IMR-90 (cell line): ENCODE results near the gene PAFAH1B2.

Experiments used
- BHLHE40 ChIP-seq: fragments of 150-350 bp; IDR thresholded peaks from 2 replicates; pipeline ENCODE4 v1.6.1; 2016; ENCODE audit warnings: mild to moderate bottlenecking, low read depth, low read length
- CEBPB ChIP-seq: IDR thresholded peaks from 2 replicates; pipeline ENCODE4 v1.6.1; 2012; ENCODE audit warnings: low read depth, low read length, improper control_type of control experiment
- CTCF ChIP-seq: conservative IDR thresholded peaks from 2 replicates; pipeline ENCODE4 v1.5.1; 2012; ENCODE audit warnings: mild to moderate bottlenecking, low read depth, low read length, improper control_type of control experiment
- FOS ChIP-seq: fragments of 150-350 bp; IDR thresholded peaks from 2 replicates; pipeline ENCODE4 v1.6.1; 2016; ENCODE audit warnings: low read depth, low read length
- MAZ ChIP-seq: IDR thresholded peaks from 2 replicates; pipeline ENCODE4 v1.6.1; 2012; ENCODE audit warnings: low read depth, mild to moderate bottlenecking, low read length, improper control_type of control experiment, moderate library complexity, borderline replicate concordance
- MXI1 ChIP-seq: IDR thresholded peaks from 2 replicates; pipeline ENCODE4 v1.6.1; 2012; ENCODE audit warnings: low read depth, mild to moderate bottlenecking, low read length, moderate library complexity, borderline replicate concordance
- NFE2L2 ChIP-seq: fragments of 150-350 bp; IDR thresholded peaks from 2 replicates; pipeline ENCODE4 v1.6.1; 2016; ENCODE audit warnings: low read depth, mild to moderate bottlenecking, low read length
- POLR2A ChIP-seq: IDR thresholded peaks from 2 replicates; pipeline ENCODE4 v1.6.1; 2012; ENCODE audit warnings: mild to moderate bottlenecking, low read depth, low read length
- RAD21 ChIP-seq: IDR thresholded peaks from 2 replicates; pipeline ENCODE4 v1.6.1; 2012; ENCODE audit warnings: low read length, improper control_type of control experiment
- RCOR1 ChIP-seq: IDR thresholded peaks from 2 replicates; pipeline ENCODE4 v1.6.1; 2012; ENCODE audit warnings: mild to moderate bottlenecking, low read length, improper control_type of control experiment; ENCODE audit not compliant: insufficient replicate concordance
- RFX5 ChIP-seq: IDR thresholded peaks from 2 replicates; pipeline ENCODE4 v1.8.0; 2012; ENCODE audit warnings: low read depth, mild to moderate bottlenecking, low read length, moderate library complexity
- SMC3 ChIP-seq: fragments of 150-350 bp; IDR thresholded peaks from 2 replicates; pipeline ENCODE4 v1.6.1; 2016; ENCODE audit warnings: low read depth, mild to moderate bottlenecking, antibody characterized with exemption, low read length, moderate library complexity
- USF2 ChIP-seq: fragments of 150-350 bp; IDR thresholded peaks from 2 replicates; pipeline ENCODE4 v1.6.1; 2017; ENCODE audit warnings: mild to moderate bottlenecking, antibody characterized with exemption, low read length, low read depth

- TF ChIP-seq CTCF (no peak), MAZ (no peak), FOS (no peak), MXI1 (no peak), CEBPB (no peak), POLR2A (no peak), RAD21 (no peak), RFX5 (no peak), SMC3 (no peak), RCOR1 (no peak), BHLHE40 (no peak), USF2 (no peak), NFE2L2 (no peak)
Observed at GRCh38 chr11:117191680-117192400, 47.8 kb downstream of the PAFAH1B2 start.
